PC-3 (cell line): ENCODE measurements around the gene ZNF831. TPM values are rescaled to one million over a fixed set of nuclear protein-coding genes. Genes with fewer than 3 reads are reported as not detected.

Experiments
- ATAC-seq: fragments of 200-7000 bp; cut with Tn5 transposase; 2 replicates; pipeline ENCODE4 v1.9.1; 2020; ENCODE audit warnings: mild to moderate bottlenecking, moderate library complexity
- BruUV-seq: library from RNA; stranded (reverse); fragments of 400-500 nt; replicated peaks from 2 replicates; lab custom pipeline; 2021; lab: Mats Ljungman, UMichigan
- CTCF ChIA-PET: fragments of 300-600 bp; sonication (Branson Sonifier 250); formaldehyde crosslinking; loops from one replicate; lab custom pipeline; 2022; ENCODE audit warnings: antibody characterized with exemption; lab: Charles Lee
- POLR2A ChIA-PET: fragments of 300-600 bp; sonication (Branson Sonifier 250); formaldehyde crosslinking; loops from one replicate; lab custom pipeline; 2022; ENCODE audit warnings: antibody characterized with exemption; ENCODE audit not compliant: unreplicated experiment; lab: Charles Lee
- DNase-seq: peaks from one replicate; pipeline ENCODE4 v3.0.0-alpha.2; 2015
- H2AFZ ChIP-seq: fragments of 300-600 bp; sonication (generic); 2 replicates; pipeline ENCODE4 v1.6.0; 2016; ENCODE audit warnings: antibody characterized with exemption, low read length
- H3F3A ChIP-seq: fragments of 300-600 bp; sonication (generic); one replicate; pipeline ENCODE4 v1.6.0; 2017; ENCODE audit warnings: antibody characterized with exemption, low read length, control low read depth, mild to moderate bottlenecking; ENCODE audit not compliant: unreplicated experiment
- H3K27ac ChIP-seq: fragments of 300-600 bp; sonication (generic); 2 replicates; pipeline ENCODE4 v1.5.1; 2016; ENCODE audit warnings: mild to moderate bottlenecking, low read length
- H3K27me3 ChIP-seq: fragments of 300-600 bp; sonication (generic); 2 replicates; pipeline ENCODE4 v1.6.1; 2016; ENCODE audit warnings: low read length, mixed read lengths
- H3K36me3 ChIP-seq: fragments of 300-600 bp; sonication (generic); 2 replicates; pipeline ENCODE4 v1.6.1; 2016; ENCODE audit warnings: low read depth, mixed run types, low read length, mixed read lengths
- H3K4me1 ChIP-seq: fragments of 300-600 bp; sonication (generic); 2 replicates; pipeline ENCODE4 v1.5.1; 2016; ENCODE audit warnings: low read length; ENCODE audit not compliant: insufficient read depth
- H3K4me2 ChIP-seq: fragments of 300-600 bp; sonication (generic); 2 replicates; pipeline ENCODE4 v1.6.0; 2016; ENCODE audit warnings: low read length
- H3K4me3 ChIP-seq: fragments of 300-600 bp; sonication (generic); 2 replicates; pipeline ENCODE4 v1.5.1; 2016; ENCODE audit warnings: mild to moderate bottlenecking, low read length, mixed read lengths
- H3K79me2 ChIP-seq: fragments of 300-600 bp; sonication (generic); 2 replicates; pipeline ENCODE4 v1.6.1; 2017; ENCODE audit warnings: low read length, mixed read lengths
- H3K9ac ChIP-seq: fragments of 300-600 bp; sonication (generic); 2 replicates; pipeline ENCODE4 v1.6.0; 2016; ENCODE audit warnings: mild to moderate bottlenecking, low read length
- H3K9me2 ChIP-seq: fragments of 300-600 bp; sonication (generic); replicated peaks from 2 replicates; pipeline ENCODE4 v1.6.1; 2016; ENCODE audit warnings: mixed run types, low read length, mixed read lengths
- H3K9me3 ChIP-seq: fragments of 300-600 bp; sonication (generic); 2 replicates; pipeline ENCODE4 v1.6.1; 2016; ENCODE audit warnings: low read length, mixed read lengths
- H4K20me1 ChIP-seq: fragments of 300-600 bp; sonication (generic); 2 replicates; pipeline ENCODE4 v1.6.1; 2016; ENCODE audit warnings: low read length, mixed read lengths
- EZH2 ChIP-seq: fragments of 300-600 bp; sonication (generic); IDR thresholded peaks from one replicate; pipeline ENCODE4 v1.6.1; 2017; ENCODE audit warnings: antibody characterized with exemption, mild to moderate bottlenecking, low read length; ENCODE audit not compliant: unreplicated experiment
- EZH2phosphoT487 ChIP-seq: fragments of 300-600 bp; sonication (generic); IDR thresholded peaks from 2 replicates; pipeline ENCODE4 v1.6.1; 2018; ENCODE audit warnings: mild to moderate bottlenecking, antibody characterized with exemption, low read length, borderline replicate concordance
- intact Hi-C: fragments of 100-400 bp; cut with micrococcal nuclease; formaldehyde crosslinking; loops from 2 replicates; pipeline ENCODE4 v1.9.0; 2023
- total RNA-seq: library from RNA; depleted of rRNA; stranded (reverse); fragments of >200 nt; gene quantifications from 2 replicates; pipeline ENCODE4 v1.2.3, GENCODE V29; 2014
- TF ChIP-seq, protein P1 (sequence below): fragments of 300-600 bp; sonication (generic); conservative IDR thresholded peaks from 2 replicates; pipeline ENCODE4 v1.5.1; 2017; ENCODE audit warnings: antibody characterized with exemption, low read depth, mild to moderate bottlenecking, low read length

The ZNF831 gene
- total RNA-seq, 1 experiment from 2014 or later: not detected

DNA sequence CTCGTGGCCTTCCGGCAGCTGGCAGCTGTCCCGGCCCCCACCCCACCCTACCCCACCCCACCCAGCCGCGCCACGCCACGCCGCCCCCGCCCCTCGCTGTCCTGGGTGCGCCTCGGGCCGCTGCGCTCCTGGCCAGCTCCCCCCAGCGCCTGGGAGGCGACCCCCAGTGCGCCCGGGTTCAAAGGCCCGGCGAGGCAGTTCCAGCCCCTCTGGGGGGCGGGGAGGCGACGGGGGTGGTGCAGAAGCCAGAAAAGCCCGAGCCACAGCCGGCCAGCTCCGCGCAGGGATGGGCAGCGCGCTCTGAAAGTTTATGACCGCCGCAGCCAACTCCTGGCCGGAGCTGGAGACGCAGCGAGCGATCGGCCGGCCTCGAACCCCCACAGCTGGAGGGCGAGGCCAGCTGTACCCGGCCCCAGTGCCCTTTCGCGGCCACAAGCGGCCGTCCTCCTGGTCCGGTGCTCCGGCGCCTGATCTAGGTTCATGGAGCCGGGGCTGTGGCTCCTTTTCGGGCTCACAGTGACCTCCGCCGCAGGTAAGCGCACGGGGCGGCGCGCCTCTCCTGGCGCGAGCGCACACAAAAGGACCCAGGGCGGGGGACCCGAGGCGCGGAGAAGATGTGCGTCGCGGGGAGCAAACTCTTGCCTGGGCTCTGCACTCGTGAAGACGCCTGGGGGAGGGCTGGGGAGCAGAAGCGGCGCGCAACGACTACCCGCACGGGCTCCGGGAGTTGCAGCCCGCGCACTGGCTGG is 136.9 kb downstream of the ZNF831 start, which contains the start of gene EDN3:
Gene EDN3 (plus strand): TSS at position 279 of the 749 bp plus-strand sequence. CDS start 202 bp downstream, at position 481.
- Histone ChIP-seq H4K20me1 (no peaks in the 10 kb centered on the region), H3K27me3 (peaks cover 98% of the 10 kb centered on the region), H3K4me1 (no peaks in the 10 kb centered on the region), H3K27ac (no peak within 1 kb of the TSS), H3F3A (no peaks in the 10 kb centered on the region), H3K9me3 (no peaks in the 10 kb centered on the region), H3K36me3 (no peaks in the 10 kb centered on the region), H3K9me2 (no peaks in the 10 kb centered on the region), H3K4me2 (no peak within 1 kb of the TSS), H3K79me2 (no peaks in the 10 kb centered on the region), H2AFZ (no peak within 1 kb of the TSS), H3K4me3 (no peak within 1 kb of the TSS), H3K9ac (no peak within 1 kb of the TSS)
- POLR2A ChIA-PET: no interaction called here
- intact Hi-C loops: no loop called here
- BruUV-seq: no TSS peak
- CTCF ChIA-PET: no interaction called here
- DNase-seq (no peak), ATAC-seq (no peak)
- TF ChIP-seq EZH2 (peak; percentile 40), EZH2phosphoT487 (no peak)
- TF ChIP-seq, protein P1, sequence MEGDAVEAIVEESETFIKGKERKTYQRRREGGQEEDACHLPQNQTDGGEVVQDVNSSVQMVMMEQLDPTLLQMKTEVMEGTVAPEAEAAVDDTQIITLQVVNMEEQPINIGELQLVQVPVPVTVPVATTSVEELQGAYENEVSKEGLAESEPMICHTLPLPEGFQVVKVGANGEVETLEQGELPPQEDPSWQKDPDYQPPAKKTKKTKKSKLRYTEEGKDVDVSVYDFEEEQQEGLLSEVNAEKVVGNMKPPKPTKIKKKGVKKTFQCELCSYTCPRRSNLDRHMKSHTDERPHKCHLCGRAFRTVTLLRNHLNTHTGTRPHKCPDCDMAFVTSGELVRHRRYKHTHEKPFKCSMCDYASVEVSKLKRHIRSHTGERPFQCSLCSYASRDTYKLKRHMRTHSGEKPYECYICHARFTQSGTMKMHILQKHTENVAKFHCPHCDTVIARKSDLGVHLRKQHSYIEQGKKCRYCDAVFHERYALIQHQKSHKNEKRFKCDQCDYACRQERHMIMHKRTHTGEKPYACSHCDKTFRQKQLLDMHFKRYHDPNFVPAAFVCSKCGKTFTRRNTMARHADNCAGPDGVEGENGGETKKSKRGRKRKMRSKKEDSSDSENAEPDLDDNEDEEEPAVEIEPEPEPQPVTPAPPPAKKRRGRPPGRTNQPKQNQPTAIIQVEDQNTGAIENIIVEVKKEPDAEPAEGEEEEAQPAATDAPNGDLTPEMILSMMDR: no peak

DNA sequence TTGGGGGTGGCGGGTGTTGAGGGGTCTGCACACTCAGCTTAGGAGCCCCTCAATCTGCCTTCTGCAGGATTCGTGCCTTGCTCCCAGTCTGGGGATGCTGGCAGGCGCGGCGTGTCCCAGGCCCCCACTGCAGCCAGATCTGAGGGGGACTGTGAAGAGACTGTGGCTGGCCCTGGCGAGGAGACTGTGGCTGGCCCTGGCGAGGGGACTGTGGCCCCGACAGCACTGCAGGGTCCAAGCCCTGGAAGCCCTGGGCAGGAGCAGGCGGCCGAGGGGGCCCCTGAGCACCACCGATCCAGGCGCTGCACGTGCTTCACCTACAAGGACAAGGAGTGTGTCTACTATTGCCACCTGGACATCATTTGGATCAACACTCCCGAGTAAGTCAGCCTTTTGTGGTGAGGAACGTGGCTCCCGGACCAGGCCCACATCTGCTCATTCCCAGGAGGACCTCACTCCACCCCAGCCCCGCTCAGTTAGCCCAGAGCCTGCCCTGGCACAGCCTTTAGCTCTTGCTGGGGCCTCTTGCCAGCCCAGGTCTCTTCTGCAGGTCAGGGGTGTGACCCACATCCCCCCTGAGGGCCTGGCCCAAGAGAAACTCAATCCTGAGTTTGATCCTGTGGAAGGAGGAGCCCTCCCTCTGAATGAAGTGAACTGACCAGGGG is 137.9 kb downstream of the ZNF831 start:
- no peak overlapping the region for H3K4me3 ChIP-seq
- no TSS peak for BruUV-seq
- H3K27me3 ChIP-seq: peaks cover 98% of the 10 kb centered on the region
- no peak overlapping the region for H2AFZ ChIP-seq
- no peak for ATAC-seq
- ChIA-PET POLR2A (no interaction called here), CTCF (no interaction called here)
- no peaks in the 10 kb centered on the region for H3K9me2 ChIP-seq
- DNase-seq: no peak
- no peaks in the 10 kb centered on the region for H3K36me3 ChIP-seq
- TF ChIP-seq EZH2: no peak
- TF ChIP-seq, protein P1: no peak
- TF ChIP-seq EZH2phosphoT487: no peak
- no peak overlapping the region for H3K27ac ChIP-seq
- no peak overlapping the region for H3K4me2 ChIP-seq
- no peak overlapping the region for H3K9ac ChIP-seq
- H3F3A ChIP-seq: no peaks in the 10 kb centered on the region
- H3K4me1 ChIP-seq: no peaks in the 10 kb centered on the region
- intact Hi-C loops: no loop called here
- no peaks in the 10 kb centered on the region for H3K79me2 ChIP-seq
- H4K20me1 ChIP-seq: no peaks in the 10 kb centered on the region
- no peaks in the 10 kb centered on the region for H3K9me3 ChIP-seq
